ENCODE measurements around the gene ARHGEF7.

Gene ARHGEF7

GRCh38 chr13:111132948-111133347 is 17.8 kb downstream of the ARHGEF7 start:
- DNase-seq (ENCODE audit: low read depth, low spot score), result no peak

DNA sequence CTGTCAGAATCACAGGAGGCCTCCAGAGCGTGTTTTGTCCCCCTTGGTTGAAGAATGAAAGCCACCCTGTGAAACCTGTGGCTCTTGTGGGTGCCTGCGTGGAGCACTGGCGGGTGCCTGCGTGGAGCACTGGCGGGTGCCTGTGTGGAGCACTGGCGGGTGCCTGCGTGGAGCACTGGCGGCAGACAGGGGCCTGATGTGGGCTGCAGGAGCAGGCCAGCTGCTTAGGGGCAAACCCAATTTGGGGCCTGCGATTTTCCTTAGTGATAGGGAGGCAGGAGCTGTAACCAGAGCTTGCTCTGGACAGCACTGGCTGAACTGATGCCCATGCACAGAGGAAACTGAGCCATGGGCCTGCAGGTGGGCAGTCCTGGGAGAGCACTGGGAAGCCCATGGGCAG is 24.3 kb downstream of the ARHGEF7 start:
- no peak for DNase-seq (ENCODE audit: low read depth, low spot score)

- no peak for DNase-seq (ENCODE audit: low read depth, low spot score)
Measured at GRCh38 chr13:111139873-111140561, 24.9 kb downstream of the ARHGEF7 start.

DNA sequence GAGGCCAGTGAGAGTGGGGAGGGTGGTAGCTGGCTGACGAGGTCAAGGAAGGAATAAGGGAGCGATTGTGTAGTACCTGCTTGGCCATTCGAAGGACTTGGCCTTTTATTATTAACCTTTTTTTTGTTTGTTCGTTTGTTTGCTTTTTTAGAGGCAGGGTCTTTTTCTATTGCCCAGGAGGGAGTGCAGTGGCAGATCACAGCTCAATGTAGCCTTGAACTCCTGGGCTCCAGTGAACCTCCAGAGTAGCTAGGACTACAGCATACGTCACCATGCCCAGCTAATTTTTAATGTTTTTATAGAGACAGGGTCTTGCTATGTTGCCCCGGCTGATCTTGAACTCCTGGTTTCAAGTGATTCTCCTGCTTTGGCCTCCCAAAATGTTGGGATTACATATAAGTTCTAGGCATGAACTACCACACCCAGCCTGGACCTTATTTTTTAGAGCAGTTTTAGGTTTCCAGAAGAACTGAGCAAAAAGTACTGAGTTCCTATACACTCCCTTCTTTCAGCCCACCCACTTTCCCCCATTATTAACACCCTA is 25.5 kb downstream of the ARHGEF7 start:
- no peak for DNase-seq (ENCODE audit: low read depth, low spot score)

GRCh38 chr13:111142472-111142871 is 27.4 kb downstream of the ARHGEF7 start:
- no peak for DNase-seq (ENCODE audit: low read depth, low spot score)

- no peak for DNase-seq (ENCODE audit: low read depth, low spot score)
Measured at GRCh38 chr13:111143865-111144540, 28.9 kb downstream of the ARHGEF7 start.

GRCh38 chr13:111145071-111145470 is 30.0 kb downstream of the ARHGEF7 start:
- DNase-seq (ENCODE audit: low read depth, low spot score), result no peak

DNA sequence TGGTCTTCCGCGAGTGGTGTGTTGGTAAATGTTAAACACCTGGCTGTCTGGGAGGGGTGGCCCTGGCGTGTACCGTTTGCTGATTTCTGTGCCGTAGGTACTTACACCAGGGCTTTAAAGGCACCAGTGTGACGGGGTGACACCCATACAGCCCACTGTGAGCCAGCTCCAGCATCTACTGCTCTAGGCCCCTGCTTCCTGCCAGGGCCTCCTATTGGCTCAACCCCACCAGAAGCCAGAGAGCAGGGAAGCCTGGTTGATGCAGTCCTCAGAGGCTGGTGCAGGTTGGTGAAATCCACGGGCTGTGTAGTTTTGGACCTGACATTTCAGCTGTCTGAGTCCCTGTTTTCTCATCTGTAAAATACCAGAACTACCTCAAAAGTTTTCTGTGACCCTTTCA is 30.4 kb downstream of the ARHGEF7 start:
- no peak for DNase-seq (ENCODE audit: low read depth, low spot score)

DNA sequence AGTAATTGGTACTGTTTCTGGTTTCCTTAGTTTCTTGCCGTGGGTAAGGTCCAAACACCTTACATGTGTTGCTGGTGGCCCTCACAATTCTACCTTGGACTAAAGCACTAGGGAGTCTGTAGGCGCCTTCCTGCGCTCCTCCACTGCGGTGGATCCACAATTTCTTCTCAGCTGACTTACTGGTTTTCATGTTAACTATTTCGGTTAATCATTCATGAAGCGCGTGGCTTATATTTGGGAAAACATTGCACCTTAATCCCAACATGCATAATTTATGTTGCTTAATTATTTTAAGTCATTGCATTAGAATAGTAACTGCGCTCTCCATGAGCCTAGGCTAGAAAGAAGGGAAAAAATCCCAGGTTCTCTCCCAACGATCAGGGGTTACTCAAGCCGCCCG is 37.7 kb downstream of the ARHGEF7 start:
- no peak for DNase-seq (ENCODE audit: low read depth, low spot score)

- DNase-seq (ENCODE audit: low read depth, low spot score), result peak; percentile 88
Measured at GRCh38 chr13:111153279-111153976, 38.3 kb downstream of the ARHGEF7 start.

DNA sequence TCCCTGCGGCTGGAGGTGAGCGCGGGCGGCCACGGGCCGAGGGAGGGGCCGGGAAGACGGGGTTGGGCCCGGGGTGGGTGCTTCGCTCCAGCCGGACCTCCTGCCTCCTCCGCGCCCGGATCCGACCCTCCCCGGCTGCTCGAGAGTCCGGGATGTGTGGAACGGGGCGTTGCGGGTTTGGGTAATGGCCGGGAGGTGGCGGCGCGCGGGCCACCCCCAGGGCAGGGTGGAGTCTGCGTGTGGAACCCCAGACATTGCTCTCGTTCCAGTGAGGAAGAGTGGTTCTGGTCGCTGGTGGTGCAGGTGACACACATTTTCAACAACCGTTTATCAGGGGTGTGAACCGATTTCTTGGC is 38.8 kb downstream of the ARHGEF7 start:
- no peak for DNase-seq (ENCODE audit: low read depth, low spot score)

- no peak for DNase-seq (ENCODE audit: low read depth, low spot score)
Measured at GRCh38 chr13:111156421-111156820, 41.3 kb downstream of the ARHGEF7 start.

GRCh38 chr13:111158136-111158805 is 43.2 kb downstream of the ARHGEF7 start:
- no peak for DNase-seq (ENCODE audit: low read depth, low spot score)

DNA sequence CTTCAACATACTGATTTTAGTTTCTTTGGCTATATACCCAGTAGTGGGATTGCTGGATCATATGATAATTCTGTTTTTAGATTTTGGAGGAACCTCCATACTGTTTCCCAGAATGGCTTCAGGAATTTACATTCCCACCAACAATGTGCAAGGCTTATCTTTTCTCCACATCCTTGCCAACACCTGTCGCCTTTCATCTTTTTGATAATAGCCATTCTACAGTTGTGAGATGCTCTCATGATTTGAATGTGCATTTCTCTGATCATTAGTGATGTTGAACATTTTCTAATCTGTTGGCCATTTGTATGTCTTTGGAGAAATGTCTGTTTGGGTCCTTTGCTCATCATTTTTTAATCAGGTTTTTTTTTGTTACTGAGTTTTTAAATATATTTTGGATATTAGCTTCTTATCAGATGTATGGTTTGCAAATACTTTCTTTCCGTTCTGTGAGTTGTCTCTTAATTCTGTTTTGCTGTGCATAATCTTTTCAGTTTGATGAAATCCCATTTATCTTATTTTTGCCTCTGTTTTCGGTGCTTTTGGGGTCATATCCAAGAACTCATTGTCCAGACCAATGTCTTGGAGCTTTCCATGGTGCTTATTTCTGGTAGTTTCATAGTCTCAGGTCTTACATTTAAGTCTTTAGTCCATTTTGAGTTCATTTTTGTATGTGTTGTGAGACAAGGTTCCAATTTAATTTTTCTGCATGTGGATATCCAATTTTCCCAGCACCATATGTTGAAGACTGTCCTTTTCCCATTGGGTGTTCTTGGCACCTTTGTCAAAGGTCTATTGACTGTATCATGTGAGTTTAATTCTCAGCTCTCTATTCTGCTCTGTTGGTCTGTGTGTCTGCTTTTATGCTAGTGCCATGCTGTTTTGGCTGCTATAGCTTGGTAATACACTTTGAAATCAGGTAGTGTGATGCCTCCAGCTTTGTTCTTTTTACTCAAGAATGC is 44.5 kb downstream of the ARHGEF7 start:
- DNase-seq (ENCODE audit: low read depth, low spot score), result no peak

DNA sequence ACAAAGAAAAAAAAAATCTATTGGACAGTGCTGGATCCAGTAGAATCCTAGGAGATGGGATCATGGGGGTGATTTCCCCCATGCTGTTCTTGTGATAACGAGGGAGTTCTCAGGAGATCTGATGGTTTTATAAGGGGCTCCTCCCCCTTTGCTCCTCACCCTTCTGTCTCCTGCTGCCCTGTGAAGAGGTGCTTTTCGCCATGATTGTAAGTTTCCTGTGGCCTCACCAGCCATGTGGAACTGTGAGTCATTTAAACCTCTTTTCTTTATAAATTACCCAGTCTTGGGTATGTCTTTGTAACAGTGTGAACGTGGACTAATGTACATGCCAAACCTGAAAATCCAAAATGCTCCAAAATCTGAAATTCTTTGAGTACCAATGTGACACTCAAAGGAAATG is 45.5 kb downstream of the ARHGEF7 start:
- no peak for DNase-seq (ENCODE audit: low read depth, low spot score)

GRCh38 chr13:111161601-111162600 is 46.8 kb downstream of the ARHGEF7 start:
- no peak for DNase-seq (ENCODE audit: low read depth, low spot score)

GRCh38 chr13:111165241-111166010 is 50.3 kb downstream of the ARHGEF7 start:
- DNase-seq (ENCODE audit: low read depth, low spot score), result no peak

- no peak for DNase-seq (ENCODE audit: low read depth, low spot score)
Measured at GRCh38 chr13:111166882-111167675, 52.0 kb downstream of the ARHGEF7 start.
